ENCODE measurements around the gene TANGO2.
"Not testable (repeated sequence)": the region's sequence is repeated elsewhere in the genome, so short reads cannot be mapped to it uniquely, and the experiment has no call there.

The TANGO2 gene

DNA sequence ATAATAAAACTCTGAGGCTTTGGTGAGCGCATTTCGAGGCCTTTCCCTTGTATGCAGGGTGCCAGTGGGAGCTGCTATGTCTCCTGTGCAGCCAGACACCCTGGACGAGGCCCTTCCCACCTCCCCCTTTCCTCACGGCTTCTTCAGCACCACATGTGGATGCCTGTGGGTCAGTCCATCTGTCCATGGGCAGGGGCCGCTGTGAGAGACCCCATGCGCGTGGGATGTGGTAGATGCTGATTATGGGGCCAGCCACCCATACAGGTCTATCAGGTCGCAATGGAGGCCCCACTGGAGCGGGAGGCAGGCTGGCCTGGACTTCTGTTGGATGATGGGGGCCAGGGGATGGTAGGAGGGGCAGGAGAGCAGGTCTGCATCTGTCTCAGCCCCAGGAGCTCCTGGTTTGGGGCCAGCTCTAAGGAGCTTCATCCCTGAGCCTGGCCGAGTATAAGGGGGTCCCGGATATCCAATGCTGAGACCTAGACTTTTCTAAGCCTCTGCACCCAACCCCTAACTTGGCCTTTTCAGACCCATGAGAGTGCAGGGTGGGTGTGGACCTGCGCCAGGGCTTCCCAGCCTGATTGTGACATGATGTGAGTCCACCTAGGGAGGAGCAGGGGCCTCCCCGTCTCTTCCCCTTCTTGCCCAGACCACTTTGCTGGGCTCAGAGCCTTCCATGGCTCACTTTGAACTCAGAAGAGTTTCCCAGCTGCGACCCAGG, 45.1 kb downstream of the TANGO2 start:
- Histone ChIP-seq H3K9me3 (ENCODE audit: control insufficient read depth in 1 of 2, low read length in 2 of 2) (no peaks in the 10 kb centered on the region), H3K36me3 (ENCODE audit: control insufficient read depth in 1 of 2, insufficient read depth in 2 of 2, low read length in 2 of 2) (peaks cover 10 to 39% of the 10 kb centered on the region in 2 donors)

DNA sequence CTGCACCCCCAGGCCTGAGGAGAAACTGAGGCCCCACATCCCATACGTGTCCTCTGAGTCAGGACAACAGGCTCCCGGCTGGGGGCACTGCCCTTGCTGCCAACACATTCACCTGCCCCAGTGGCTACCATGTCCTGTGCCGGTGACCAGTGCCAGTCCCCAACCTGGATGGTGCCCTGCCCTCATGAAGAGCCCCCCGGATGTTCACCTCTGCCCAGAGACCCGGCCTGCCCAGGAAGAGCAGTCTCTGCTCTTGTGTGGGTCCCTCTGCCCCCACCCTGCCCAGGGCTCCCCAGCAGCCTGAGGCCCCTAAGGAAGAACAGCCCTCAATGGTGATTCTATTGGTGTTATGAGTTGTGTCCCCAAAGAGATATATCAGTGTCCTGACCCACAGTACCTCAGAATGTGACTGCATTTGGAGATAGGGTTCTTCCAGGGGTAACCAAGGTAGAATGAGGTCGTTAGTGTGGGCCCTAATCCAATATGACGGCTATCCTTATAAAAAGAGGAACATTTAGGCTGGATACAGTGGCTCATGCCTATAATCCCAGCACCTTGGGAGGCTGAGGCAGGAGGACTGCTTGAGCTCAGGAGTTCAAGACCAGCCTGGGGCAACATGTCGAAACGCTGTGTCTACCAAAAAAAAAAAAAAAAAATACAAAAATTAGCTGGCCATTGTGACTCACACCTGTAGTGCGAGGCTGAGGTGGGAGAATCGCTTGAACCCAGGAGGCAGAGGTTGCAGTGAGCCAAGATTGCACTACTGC, 45.9 kb downstream of the TANGO2 start:
- no peak overlapping the region for H3K4me3 ChIP-seq (ENCODE audit: low read depth in 1 of 2, low read length in 2 of 2)
- H3K27ac ChIP-seq (ENCODE audit: low read length) = no peak overlapping the region
- no peaks in the 10 kb centered on the region for H3K4me1 ChIP-seq (ENCODE audit: control insufficient read depth in 1 of 2, insufficient read depth in 2 of 2, low read length in 2 of 2)
- peaks cover 10 to 32% of the 10 kb centered on the region in 2 donors for H3K36me3 ChIP-seq (ENCODE audit: control insufficient read depth in 1 of 2, insufficient read depth in 2 of 2, low read length in 2 of 2)
- no peaks in the 10 kb centered on the region for H3K27me3 ChIP-seq (ENCODE audit: low read depth, low read length)
- H3K9me3 ChIP-seq (ENCODE audit: control insufficient read depth in 1 of 2, low read length in 2 of 2) = no peaks in the 10 kb centered on the region

More for the DNA sequence above, 45.1 kb downstream of the TANGO2 start:
- Histone ChIP-seq H3K27ac (ENCODE audit: low read length) (no peak overlapping the region), H3K4me1 (ENCODE audit: control insufficient read depth in 1 of 2, insufficient read depth in 2 of 2, low read length in 2 of 2) (no peaks in the 10 kb centered on the region), H3K4me3 (ENCODE audit: low read depth in 1 of 2, low read length in 2 of 2) (no peak overlapping the region), H3K27me3 (ENCODE audit: low read depth, low read length) (no peaks in the 10 kb centered on the region)

DNA sequence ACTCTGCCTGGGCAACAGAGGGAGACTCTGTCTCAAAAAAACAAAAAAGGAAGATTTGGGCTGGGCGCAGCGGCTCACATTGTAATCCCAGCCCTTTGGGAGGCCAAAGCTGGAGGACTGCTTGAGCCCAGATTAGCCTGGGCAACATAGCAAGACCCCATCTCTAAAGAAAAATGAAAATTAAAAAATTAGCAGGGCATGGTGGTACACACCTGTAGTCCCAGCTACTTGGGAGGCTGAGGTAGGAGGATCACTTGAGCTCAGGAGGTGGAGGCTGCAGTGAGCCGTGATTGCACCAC, 46.4 kb downstream of the TANGO2 start:
- not testable (repeated sequence) for H3K9me3 ChIP-seq (ENCODE audit: control insufficient read depth in 1 of 2, low read length in 2 of 2); H3K27ac ChIP-seq (ENCODE audit: low read length); H3K4me3 ChIP-seq (ENCODE audit: low read depth in 1 of 2, low read length in 2 of 2); H3K4me1 ChIP-seq (ENCODE audit: control insufficient read depth in 1 of 2, insufficient read depth in 2 of 2, low read length in 2 of 2); H3K27me3 ChIP-seq (ENCODE audit: low read depth, low read length)
- peaks cover 10 to 26% of the 10 kb centered on the region in 2 donors for H3K36me3 ChIP-seq (ENCODE audit: control insufficient read depth in 1 of 2, insufficient read depth in 2 of 2, low read length in 2 of 2)

DNA sequence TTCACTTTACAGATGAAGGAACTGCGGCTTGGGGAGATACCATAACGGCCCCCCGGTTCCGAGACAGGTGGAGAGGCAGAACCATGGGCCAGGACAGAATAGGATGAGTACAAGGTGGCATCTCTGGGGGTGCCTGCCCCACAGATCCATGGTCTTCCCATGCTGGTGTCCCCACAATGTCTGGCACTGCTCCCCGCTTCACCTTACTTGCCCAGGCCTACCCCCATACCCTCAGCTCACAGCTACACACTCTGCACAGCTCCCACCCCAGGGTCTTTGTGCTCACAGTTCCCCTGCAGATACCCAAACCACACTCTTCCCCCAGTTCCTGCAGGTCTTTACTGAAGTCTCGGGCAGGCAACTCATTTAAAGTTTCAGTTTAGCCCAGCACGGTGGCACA, 47.7 kb downstream of the TANGO2 start:
- H3K9me3 ChIP-seq (ENCODE audit: control insufficient read depth in 1 of 2, low read length in 2 of 2) = no peaks in the 10 kb centered on the region

DNA sequence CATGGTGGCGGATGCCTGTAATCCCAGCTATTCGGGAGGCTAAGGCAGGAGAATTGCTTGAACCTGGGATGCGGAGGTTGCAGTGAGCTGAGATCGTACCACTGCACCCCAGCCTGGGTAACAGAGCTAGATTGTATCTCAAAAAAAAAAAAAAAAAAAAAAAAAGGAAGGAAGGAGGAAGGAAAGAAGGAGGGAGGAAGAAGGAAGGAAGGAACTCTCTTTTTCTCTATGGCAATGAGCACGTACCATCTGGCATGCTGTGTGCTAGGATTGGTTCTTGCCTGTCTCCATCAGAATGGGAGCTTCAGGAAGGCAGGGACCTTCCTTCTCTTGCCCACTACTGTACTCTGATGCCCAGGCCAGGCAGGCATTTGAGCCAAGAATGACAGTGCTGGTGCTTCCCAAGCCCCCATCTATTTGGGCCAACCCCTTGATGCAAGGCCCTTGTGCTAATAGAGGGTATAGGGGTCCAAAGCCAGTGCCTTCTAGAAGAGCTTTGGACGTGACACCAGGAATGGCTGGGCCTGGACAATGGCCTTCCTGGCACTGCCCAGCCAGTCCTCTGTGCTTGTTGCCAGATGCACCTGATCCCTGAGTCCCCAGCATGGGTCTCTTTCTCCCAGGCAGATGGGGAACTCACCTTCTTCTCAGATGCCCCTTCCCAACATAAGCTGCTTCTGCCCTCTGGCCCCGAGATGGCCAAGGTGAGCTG, 48.6 kb downstream of the TANGO2 start:
- Histone ChIP-seq H3K4me1 (ENCODE audit: control insufficient read depth in 1 of 2, insufficient read depth in 2 of 2, low read length in 2 of 2) (no peaks in the 10 kb centered on the region), H3K9me3 (ENCODE audit: control insufficient read depth in 1 of 2, low read length in 2 of 2) (no peaks in the 10 kb centered on the region), H3K27me3 (ENCODE audit: low read depth, low read length) (no peaks in the 10 kb centered on the region), H3K36me3 (ENCODE audit: control insufficient read depth in 1 of 2, insufficient read depth in 2 of 2, low read length in 2 of 2) (peaks cover 5 to 6% of the 10 kb centered on the region in 2 donors), H3K4me3 (ENCODE audit: low read depth in 1 of 2, low read length in 2 of 2) (no peak overlapping the region), H3K27ac (ENCODE audit: low read length) (no peak overlapping the region)

More for the DNA sequence above, 47.7 kb downstream of the TANGO2 start:
- Histone ChIP-seq H3K27ac (ENCODE audit: low read length) (no peak overlapping the region), H3K4me3 (ENCODE audit: low read depth in 1 of 2, low read length in 2 of 2) (no peak overlapping the region), H3K36me3 (ENCODE audit: control insufficient read depth in 1 of 2, insufficient read depth in 2 of 2, low read length in 2 of 2) (peaks cover 10 to 14% of the 10 kb centered on the region in 2 donors), H3K27me3 (ENCODE audit: low read depth, low read length) (no peaks in the 10 kb centered on the region), H3K4me1 (ENCODE audit: control insufficient read depth in 1 of 2, insufficient read depth in 2 of 2, low read length in 2 of 2) (no peaks in the 10 kb centered on the region)

DNA sequence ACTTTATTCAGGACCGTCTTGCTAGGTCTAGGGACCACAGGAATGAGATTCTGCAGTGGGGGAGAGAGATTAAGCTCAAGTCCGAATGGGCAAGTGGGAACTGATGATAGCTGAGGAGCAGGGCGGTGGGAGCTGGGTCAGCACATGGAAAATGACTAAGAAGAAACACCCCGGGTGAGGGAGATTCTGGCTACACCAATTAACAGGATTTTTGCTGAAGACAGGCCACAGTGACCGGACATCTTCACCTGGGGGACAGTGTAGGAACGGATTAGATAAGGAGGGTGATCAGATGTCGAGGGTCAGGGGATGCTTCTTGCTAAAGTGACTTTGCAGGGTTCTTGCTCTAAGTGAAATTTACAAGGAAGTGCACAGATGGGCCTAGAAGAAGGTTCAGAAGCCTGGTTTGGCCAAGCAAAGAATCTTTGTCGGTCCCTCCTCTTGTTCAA, 50.6 kb downstream of the TANGO2 start:
- Histone ChIP-seq H3K27ac (ENCODE audit: low read length) (no peak overlapping the region), H3K4me1 (ENCODE audit: control insufficient read depth in 1 of 2, insufficient read depth in 2 of 2, low read length in 2 of 2) (no peaks in the 10 kb centered on the region), H3K36me3 (ENCODE audit: control insufficient read depth in 1 of 2, insufficient read depth in 2 of 2, low read length in 2 of 2) (no peaks in the 10 kb centered on the region), H3K9me3 (ENCODE audit: control insufficient read depth in 1 of 2, low read length in 2 of 2) (no peaks in the 10 kb centered on the region), H3K4me3 (ENCODE audit: low read depth in 1 of 2, low read length in 2 of 2) (no peak overlapping the region), H3K27me3 (ENCODE audit: low read depth, low read length) (no peaks in the 10 kb centered on the region)

DNA sequence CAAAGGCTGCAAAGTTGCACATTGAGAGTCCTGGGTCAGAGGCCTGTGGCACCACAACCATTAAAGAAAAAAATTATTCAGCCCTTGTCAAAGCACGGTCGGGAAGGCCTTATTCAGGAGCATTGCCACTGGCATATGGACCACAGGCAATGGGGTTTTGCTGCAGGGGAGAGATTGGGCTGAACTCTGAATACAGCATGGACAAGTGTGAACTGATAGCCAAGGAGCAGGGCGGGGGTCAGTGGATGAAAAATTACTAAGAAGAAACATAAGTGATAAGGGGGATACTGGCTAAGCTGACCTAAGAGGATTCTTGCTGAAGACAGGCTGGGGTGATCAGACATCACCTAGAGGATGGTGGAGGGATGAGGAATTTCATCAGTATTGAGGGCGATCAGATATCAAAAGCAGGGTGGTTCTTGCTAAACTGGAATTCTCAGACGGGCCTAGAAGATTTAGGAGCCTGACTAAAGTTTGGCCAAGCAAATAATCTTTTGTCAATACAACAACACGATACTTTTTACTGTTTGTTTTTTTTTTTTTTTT, 55.8 kb downstream of the TANGO2 start:
- H3K4me3 ChIP-seq (ENCODE audit: low read depth in 1 of 2, low read length in 2 of 2) = no peak overlapping the region
- H3K36me3 ChIP-seq (ENCODE audit: control insufficient read depth in 1 of 2, insufficient read depth in 2 of 2, low read length in 2 of 2) = no peaks in the 10 kb centered on the region
- no peak overlapping the region for H3K27ac ChIP-seq (ENCODE audit: low read length)
- peaks cover 3 to 10% of the 10 kb centered on the region in 2 donors for H3K4me1 ChIP-seq (ENCODE audit: control insufficient read depth in 1 of 2, insufficient read depth in 2 of 2, low read length in 2 of 2)
- no peaks in the 10 kb centered on the region for H3K27me3 ChIP-seq (ENCODE audit: low read depth, low read length)
- H3K9me3 ChIP-seq (ENCODE audit: control insufficient read depth in 1 of 2, low read length in 2 of 2) = no peaks in the 10 kb centered on the region

DNA sequence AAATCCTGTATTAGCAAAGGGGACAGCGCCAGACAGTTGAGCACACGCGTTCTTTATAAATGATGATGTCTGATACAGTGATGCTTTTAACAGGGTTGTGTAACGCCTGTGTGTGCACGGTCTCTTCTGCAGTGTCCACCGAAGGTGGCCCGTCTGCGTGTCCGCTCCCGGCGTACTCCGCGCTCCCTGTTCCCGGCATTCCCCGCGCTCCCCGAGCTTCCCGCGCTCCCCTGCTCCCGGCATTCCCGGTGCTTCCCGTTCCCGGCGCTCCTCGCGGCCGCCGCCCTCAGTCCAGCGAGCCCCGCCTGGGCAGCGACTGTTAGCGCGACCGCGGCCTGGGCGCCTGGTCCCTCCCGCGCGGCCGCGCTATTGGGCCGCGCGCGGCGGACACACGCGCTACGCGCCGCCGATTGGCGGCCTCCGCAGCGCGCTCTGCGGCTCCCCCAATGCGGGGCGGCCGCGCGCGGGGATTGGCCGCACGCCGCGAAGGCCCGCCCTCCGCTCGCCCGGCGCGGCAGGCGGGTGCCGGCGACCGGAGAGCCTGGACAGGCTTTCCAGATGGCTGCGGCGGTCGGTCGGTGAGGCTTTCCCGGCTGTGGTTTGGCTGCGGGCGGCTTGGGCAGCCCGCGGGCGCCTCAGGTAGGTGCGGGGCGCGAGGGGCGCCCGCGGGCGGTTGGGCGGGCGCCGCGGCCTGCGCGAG, 59.0 kb downstream of the TANGO2 start, which contains the start of gene DGCR8:
Gene DGCR8 (plus strand): TSS at position 497 of the 700 bp plus-strand sequence. CDS start 5,723 bp downstream, outside the sequence.
- Histone ChIP-seq H3K9me3 (ENCODE audit: control insufficient read depth in 1 of 2, low read length in 2 of 2) (no peaks in the 10 kb centered on the region), H3K4me1 (ENCODE audit: control insufficient read depth in 1 of 2, insufficient read depth in 2 of 2, low read length in 2 of 2) (peaks cover 3 to 37% of the 10 kb centered on the region in 2 donors), H3K27me3 (ENCODE audit: low read depth, low read length) (no peaks in the 10 kb centered on the region), H3K27ac (ENCODE audit: low read length) (peak within 1 kb of the TSS; percentile 93), H3K36me3 (ENCODE audit: control insufficient read depth in 1 of 2, insufficient read depth in 2 of 2, low read length in 2 of 2) (no peaks in the 10 kb centered on the region), H3K4me3 (ENCODE audit: low read depth in 1 of 2, low read length in 2 of 2) (peak within 1 kb of the TSS; percentile 72 to 92)

DNA sequence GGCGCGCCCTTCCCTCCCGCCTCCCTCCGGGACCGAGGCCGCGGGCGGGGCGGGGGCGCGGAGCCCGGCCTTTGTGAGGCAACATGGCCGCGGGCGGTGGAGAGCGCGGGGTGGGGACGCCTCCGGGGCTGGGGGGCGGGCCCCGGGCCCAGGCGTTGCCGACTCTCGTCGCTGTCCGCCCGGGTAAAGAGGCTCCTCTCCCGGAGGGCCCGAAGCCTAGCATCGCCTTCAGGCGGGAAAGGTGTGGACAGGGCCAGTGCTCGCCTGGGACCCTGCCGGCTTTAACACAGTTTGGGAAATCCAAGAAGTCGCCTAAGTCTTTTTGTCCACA, 59.5 kb downstream of the TANGO2 start:
- Histone ChIP-seq H3K36me3 (ENCODE audit: control insufficient read depth in 1 of 2, insufficient read depth in 2 of 2, low read length in 2 of 2) (no peaks in the 10 kb centered on the region), H3K4me1 (ENCODE audit: control insufficient read depth in 1 of 2, insufficient read depth in 2 of 2, low read length in 2 of 2) (peaks cover 3 to 40% of the 10 kb centered on the region in 2 donors), H3K4me3 (ENCODE audit: low read depth in 1 of 2, low read length in 2 of 2) (peak overlapping the region; percentile 72 to 92), H3K9me3 (ENCODE audit: control insufficient read depth in 1 of 2, low read length in 2 of 2) (no peaks in the 10 kb centered on the region), H3K27me3 (ENCODE audit: low read depth, low read length) (no peaks in the 10 kb centered on the region), H3K27ac (ENCODE audit: low read length) (peak overlapping the region; percentile 93)

DNA sequence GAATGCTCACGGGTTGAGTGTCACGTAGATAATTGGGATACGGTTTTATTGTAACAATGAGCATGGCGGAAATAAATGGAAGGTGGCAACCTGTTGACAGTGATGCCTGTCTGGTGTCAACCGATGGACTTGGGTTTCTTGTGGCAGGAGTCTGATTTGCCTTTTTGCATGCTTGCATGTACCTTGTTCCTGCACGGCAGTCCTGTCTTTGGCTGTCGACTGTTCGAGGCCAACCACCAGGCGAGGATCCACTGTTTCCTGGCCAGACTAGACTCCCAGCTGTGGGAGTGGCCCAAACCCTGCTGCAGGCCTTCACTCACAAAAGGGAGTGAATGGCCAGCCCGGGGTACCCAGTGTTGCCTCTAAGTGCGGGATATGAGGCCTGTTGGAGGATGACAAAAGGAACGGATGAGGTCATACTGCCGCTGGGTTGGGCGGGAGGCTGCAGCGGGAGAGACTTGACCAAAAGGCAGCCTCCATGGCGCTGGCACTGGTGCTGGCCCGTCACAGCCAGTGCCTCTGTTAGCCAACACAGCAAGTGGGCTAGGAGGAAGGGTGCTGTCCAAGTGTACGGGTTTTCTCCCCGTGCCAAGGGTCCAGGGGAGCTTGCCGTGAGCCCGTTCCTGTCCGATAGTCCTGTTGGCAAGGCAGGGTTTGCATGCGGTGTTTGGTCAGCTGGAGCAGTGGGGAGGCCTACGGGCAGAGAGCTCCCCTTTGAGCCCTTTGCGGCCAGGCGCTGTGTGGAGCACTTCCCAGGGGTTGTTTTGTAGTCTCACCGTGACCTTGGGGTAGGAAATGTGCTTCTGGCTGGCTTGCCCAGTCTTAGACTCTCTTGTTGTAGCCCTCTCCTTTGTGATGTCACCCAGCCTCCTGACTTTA, 60.1 kb downstream of the TANGO2 start:
- no peaks in the 10 kb centered on the region for H3K27me3 ChIP-seq (ENCODE audit: low read depth, low read length)

More for the DNA sequence above, 60.1 kb downstream of the TANGO2 start:
- Histone ChIP-seq H3K4me1 (ENCODE audit: control insufficient read depth in 1 of 2, insufficient read depth in 2 of 2, low read length in 2 of 2) (peaks cover 3 to 40% of the 10 kb centered on the region in 2 donors), H3K36me3 (ENCODE audit: control insufficient read depth in 1 of 2, insufficient read depth in 2 of 2, low read length in 2 of 2) (peaks cover 2 to 5% of the 10 kb centered on the region in 2 donors), H3K27ac (ENCODE audit: low read length) (peak overlapping the region; percentile 93), H3K9me3 (ENCODE audit: control insufficient read depth in 1 of 2, low read length in 2 of 2) (no peaks in the 10 kb centered on the region), H3K4me3 (ENCODE audit: low read depth in 1 of 2, low read length in 2 of 2) (peak overlapping the region; percentile 72 to 92)

All from muscle layer of duodenum (tissue), 2 donors.